Breast epithelium (tissue), 4 donors: ENCODE data around the gene ABHD14A. TPM values are rescaled to one million over a fixed set of nuclear protein-coding genes. Genes with fewer than 3 reads are reported as not detected.

Experiments used
- DNase-seq, 2 donors: peaks; one replicate each; pipeline ENCODE4 v3.0.0-alpha.2; 2019; ENCODE audit warnings: low spot score in 2 of 2
- H3K27ac ChIP-seq, 2 donors: fragments of 200-600 bp; sonication (generic) in 1 of 2; one replicate each; pipeline ENCODE4 v1.5.1; 2016 to 2019; ENCODE audit warnings: mild to moderate bottlenecking in 1 of 2
- H3K27me3 ChIP-seq, 2 donors: fragments of 200-600 bp; sonication (generic) in 1 of 2; one replicate each; pipeline versions ENCODE4 v1.5.1 to v1.6.0; 2017 to 2019; ENCODE audit warnings: control low read depth in 1 of 2, mild to moderate bottlenecking in 1 of 2
- H3K36me3 ChIP-seq: fragments of 200-600 bp; one replicate; pipeline ENCODE4 v1.5.1; 2019
- H3K4me1 ChIP-seq, 2 donors: fragments of 200-600 bp; sonication (generic); one replicate each; pipeline ENCODE4 v1.5.1; 2016 to 2019; ENCODE audit warnings: control low read depth in 1 of 2
- H3K4me3 ChIP-seq, 3 donors: fragments of 200-600 bp; sonication (generic); 1 replicate in 2 of 3; 2 replicates in 1 of 3; pipeline ENCODE4 v1.5.1; 2016 to 2019; ENCODE audit warnings: mild to moderate bottlenecking in 3 of 3, moderate library complexity in 2 of 3
- H3K9me3 ChIP-seq, 2 donors: fragments of 200-600 bp; sonication (generic) in 1 of 2; one replicate each; pipeline ENCODE4 v1.5.1; 2016 to 2019; ENCODE audit warnings: control low read depth in 1 of 2
- CTCF ChIP-seq, 3 donors: fragments of 450-650 bp; IDR thresholded peaks; one replicate each; pipeline ENCODE4 v1.5.1; 2016 to 2017; ENCODE audit warnings: antibody characterized with exemption in 3 of 3, mild to moderate bottlenecking in 3 of 3, moderate library complexity in 3 of 3
- POLR2A ChIP-seq: fragments of 450-650 bp; IDR thresholded peaks from one replicate; pipeline ENCODE4 v1.6.1; 2016; ENCODE audit warnings: antibody characterized with exemption, mild to moderate bottlenecking, moderate library complexity
- POLR2AphosphoS5 ChIP-seq, 3 donors: sonication (generic); formaldehyde crosslinking; IDR thresholded peaks; one replicate each; pipeline ENCODE4 v1.6.1; 2017; ENCODE audit warnings: antibody characterized with exemption in 3 of 3
- intact Hi-C: fragments of 100-400 bp; cut with DNase I; formaldehyde crosslinking; loops from one replicate; pipeline ENCODE4 v1.15.1; 2023; ENCODE audit warnings: low total_unique reads
- total RNA-seq, 3 donors: library from RNA; depleted of rRNA; stranded (reverse); fragments of >200 nt; gene quantifications; one replicate each; pipeline ENCODE4 v1.1.0, GENCODE V29; 2016

The ABHD14A gene
- total RNA-seq, 3 donors from 2014 or later = 16.1 to 32.6 (median 17.1) TPM

- Histone ChIP-seq H3K36me3 (no peaks in the 10 kb centered on the region), H3K27ac (peak overlapping the region in 1 of 2 donors; percentile 30), H3K4me1 (peaks cover 4 to 17% of the 10 kb centered on the region in 2 donors), H3K27me3 (no peaks in the 10 kb centered on the region), H3K9me3 (no peaks in the 10 kb centered on the region), H3K4me3 (no peak overlapping the region)
- no peak for TF ChIP-seq CTCF (IDR thresholded peaks at IDR 0.05)
- TF ChIP-seq POLR2AphosphoS5 (IDR thresholded peaks at IDR 0.05) = no peak
- TF ChIP-seq POLR2A = no peak
- intact Hi-C loops = no loop called here
- DNase-seq = no peak
These were observed 5.4 kb downstream of the ABHD14A start for GRCh38 chr3:51980253-51980652.

- H3K36me3 ChIP-seq = no peaks in the 10 kb centered on the region
- H3K27me3 ChIP-seq = no peaks in the 10 kb centered on the region
- peaks cover 4 to 17% of the 10 kb centered on the region in 2 donors for H3K4me1 ChIP-seq
- no peak for TF ChIP-seq POLR2AphosphoS5 (IDR thresholded peaks at IDR 0.05)
- TF ChIP-seq CTCF (IDR thresholded peaks at IDR 0.05) = peak in 2 of 3 donors; percentile 35 to 36
- no peak for TF ChIP-seq POLR2A
- no peak for DNase-seq
- peak overlapping the region; percentile 52 to 74 (median 69) for H3K4me3 ChIP-seq
- H3K9me3 ChIP-seq = no peaks in the 10 kb centered on the region
- intact Hi-C loops = no loop called here
- peak overlapping the region; percentile 95 to 97 for H3K27ac ChIP-seq
These were observed 7.5 kb downstream of the ABHD14A start for GRCh38 chr3:51982352-51982837.

- H3K4me1 ChIP-seq = peaks cover 4 to 17% of the 10 kb centered on the region in 2 donors
- H3K27ac ChIP-seq = peak within 1 kb of the TSS; percentile 95 to 97
- DNase-seq = peak; percentile 79 to 80
- H3K9me3 ChIP-seq = no peaks in the 10 kb centered on the region
- intact Hi-C loops = no loop called here
- no peak for TF ChIP-seq POLR2A
- peak; percentile 42 to 69 (median 59) for TF ChIP-seq POLR2AphosphoS5 (IDR thresholded peaks at IDR 0.05)
- TF ChIP-seq CTCF (IDR thresholded peaks at IDR 0.05) = peak in 1 of 3 donors; percentile 6
- no peaks in the 10 kb centered on the region for H3K27me3 ChIP-seq
- H3K4me3 ChIP-seq = peak within 1 kb of the TSS; percentile 52 to 74 (median 69)
- no peaks in the 10 kb centered on the region for H3K36me3 ChIP-seq
These were observed 8.1 kb downstream of the ABHD14A start, which contains the start of gene ACY1 for GRCh38 chr3:51982838-51983577. Gene ACY1, plus strand, starts transcription at chr3:51983535. Its CDS starts 530 bp downstream, at chr3:51984065.

- Histone ChIP-seq H3K4me1 (peaks cover 4 to 17% of the 10 kb centered on the region in 2 donors), H3K27ac (peak overlapping the region; percentile 95 to 97), H3K4me3 (peak overlapping the region; percentile 52 to 74 (median 69)), H3K36me3 (no peaks in the 10 kb centered on the region), H3K27me3 (no peaks in the 10 kb centered on the region), H3K9me3 (no peaks in the 10 kb centered on the region)
- intact Hi-C loops = no loop called here
- no peak for DNase-seq
- no peak for TF ChIP-seq POLR2AphosphoS5 (IDR thresholded peaks at IDR 0.05)
- no peak for TF ChIP-seq POLR2A
- no peak for TF ChIP-seq CTCF (IDR thresholded peaks at IDR 0.05)
These were observed 8.9 kb downstream of the ABHD14A start for GRCh38 chr3:51983578-51984268.

- H3K4me3 ChIP-seq = peak overlapping the region in 1 of 3 donors; percentile 74
- no peak for TF ChIP-seq CTCF (IDR thresholded peaks at IDR 0.05)
- no peak for TF ChIP-seq POLR2A
- no peak for TF ChIP-seq POLR2AphosphoS5 (IDR thresholded peaks at IDR 0.05)
- H3K4me1 ChIP-seq = peaks cover 4 to 17% of the 10 kb centered on the region in 2 donors
- intact Hi-C loops = no loop called here
- no peaks in the 10 kb centered on the region for H3K36me3 ChIP-seq
- peak overlapping the region; percentile 95 to 97 for H3K27ac ChIP-seq
- no peaks in the 10 kb centered on the region for H3K9me3 ChIP-seq
- no peaks in the 10 kb centered on the region for H3K27me3 ChIP-seq
- DNase-seq = no peak
These were observed 9.4 kb downstream of the ABHD14A start for GRCh38 chr3:51984269-51984647.
